SK-N-SH (cell line): ENCODE results near the gene APLN. TPM values are rescaled to one million over a fixed set of nuclear protein-coding genes. Genes with fewer than 3 reads are reported as not detected.

Experiments used
- CTCF ChIA-PET: fragments of 300-600, 350-600 bp; formaldehyde crosslinking; extraction: SDS; loops from one replicate; lab custom pipeline; 2021; lab: Yijun Ruan, JAX
- POLR2A ChIA-PET: fragments of 350-600 bp; sonication (Branson Sonifier 250); formaldehyde crosslinking; extraction: SDS; loops from one replicate; lab custom pipeline; 2020; ENCODE audit warnings: antibody characterized with exemption, inconsistent platforms; lab: Yijun Ruan, JAX
- DNase-seq: peaks from one replicate; pipeline ENCODE4 v3.0.0; 2012
- H2AFZ ChIP-seq: fragments of 200-600 bp; sonication (generic); 2 replicates; pipeline ENCODE4 v1.8.1; 2016; ENCODE audit warnings: antibody characterized with exemption, mild to moderate bottlenecking, low read depth
- H3F3A ChIP-seq: fragments of 200-600 bp; sonication (generic); replicated peaks from 2 replicates; pipeline ENCODE3; 2016; ENCODE audit warnings: antibody characterized with exemption, mild to moderate bottlenecking; ENCODE audit not compliant: insufficient read depth
- H3K27ac ChIP-seq, 2 experiments: fragments of 200-500 bp in 1 of 2; fragments of 200-600 bp in 1 of 2; sonication (Bioruptor generic) in 1 of 2; sonication (generic), shearing (Covaris generic) in 1 of 2; 2 replicates each; pipeline versions ENCODE4 v1.5.1 to v1.6.1; 2014 to 2016; ENCODE audit warnings: low read depth in 2 of 2, inconsistent platforms in 1 of 2, low read length in 1 of 2, mild to moderate bottlenecking in 1 of 2, mixed read lengths in 1 of 2
- H3K27me3 ChIP-seq: fragments of 200-600 bp; sonication (generic), shearing (Covaris generic); 2 replicates; pipeline ENCODE4 v1.6.1; 2016; ENCODE audit warnings: mixed run types; ENCODE audit not compliant: insufficient read depth
- H3K36me3 ChIP-seq, 2 experiments: fragments of 200-500 bp in 1 of 2; fragments of 200-600 bp in 1 of 2; sonication (Bioruptor generic) in 1 of 2; sonication (generic) in 1 of 2; replicated peaks in 1 of 2; 2 replicates each; pipeline versions ENCODE3 to v1.5.1; 2014 to 2016; ENCODE audit warnings: low read length in 1 of 2, mild to moderate bottlenecking in 1 of 2; ENCODE audit not compliant: insufficient read depth in 2 of 2, control insufficient read depth in 1 of 2
- H3K4me1 ChIP-seq, 2 experiments: fragments of 200-500 bp in 1 of 2; fragments of 200-600 bp in 1 of 2; sonication (Bioruptor generic) in 1 of 2; sonication (generic), shearing (Covaris generic) in 1 of 2; 2 replicates each; pipeline versions ENCODE4 v1.5.1 to v1.6.1; 2014 to 2016; ENCODE audit warnings: low read depth in 1 of 2, low read length in 1 of 2, mixed run types in 1 of 2; ENCODE audit not compliant: insufficient read depth in 2 of 2, control insufficient read depth in 1 of 2
- H3K4me2 ChIP-seq: fragments of 200-600 bp; sonication (generic), shearing (Covaris generic); 2 replicates; pipeline ENCODE4 v1.6.1; 2017; ENCODE audit warnings: mixed run types
- H3K4me3 ChIP-seq, 2 experiments: fragments of 200-500 bp in 1 of 2; fragments of 200-600 bp in 1 of 2; sonication (Bioruptor generic) in 1 of 2; sonication (generic), shearing (Covaris generic) in 1 of 2; 2 replicates each; pipeline versions ENCODE4 v1.5.1 to v1.8.1; 2014 to 2016; ENCODE audit warnings: low read depth in 2 of 2, inconsistent platforms in 1 of 2, low read length in 1 of 2, mild to moderate bottlenecking in 1 of 2, mixed read lengths in 1 of 2, moderate library complexity in 1 of 2
- H3K79me2 ChIP-seq: fragments of 200-600 bp; sonication (generic); 2 replicates; pipeline ENCODE4 v1.8.1; 2017; ENCODE audit warnings: mild to moderate bottlenecking; ENCODE audit not compliant: insufficient read depth
- H3K9ac ChIP-seq: fragments of 200-600 bp; sonication (generic); 2 replicates; pipeline ENCODE4 v1.6.1; 2017; ENCODE audit warnings: mixed run types
- H3K9me2 ChIP-seq: fragments of 200-600 bp; sonication (generic); 2 replicates; pipeline ENCODE4 v1.6.1; 2017; ENCODE audit warnings: mixed run types
- H3K9me3 ChIP-seq: fragments of 200-600 bp; sonication (generic); 2 replicates; pipeline ENCODE4 v1.6.1; 2017; ENCODE audit warnings: mixed run types, mild to moderate bottlenecking, moderate library complexity
- H4K20me1 ChIP-seq: fragments of 200-600 bp; sonication (generic); 2 replicates; pipeline ENCODE4 v1.6.1; 2017; ENCODE audit warnings: mild to moderate bottlenecking, mixed run types; ENCODE audit not compliant: insufficient read depth
- ELF1 ChIP-seq: IDR thresholded peaks from 2 replicates; pipeline ENCODE4 v1.4.0; 2012
- FOSL2 ChIP-seq: IDR thresholded peaks from 2 replicates; pipeline ENCODE4 v1.4.0; 2012; ENCODE audit warnings: low read depth, mild to moderate bottlenecking, moderate library complexity, borderline replicate concordance
- FOXJ3 ChIP-seq: sonication (generic); formaldehyde crosslinking; IDR thresholded peaks from 2 replicates; pipeline ENCODE4 v1.5.1; 2020; ENCODE audit warnings: mild to moderate bottlenecking, missing genetic modification reagents
- FOXM1 ChIP-seq: IDR thresholded peaks from 2 replicates; pipeline ENCODE4 v1.4.0; 2012; ENCODE audit warnings: low read depth, mild to moderate bottlenecking
- GABPA ChIP-seq: IDR thresholded peaks from 2 replicates; pipeline ENCODE4 v1.4.0; 2012; ENCODE audit warnings: low read depth, mild to moderate bottlenecking
- GATA2 ChIP-seq: sonication (generic); formaldehyde crosslinking; IDR thresholded peaks from 2 replicates; pipeline ENCODE4 v1.5.0; 2020; ENCODE audit warnings: mild to moderate bottlenecking, missing genetic modification reagents
- NRF1 ChIP-seq: IDR thresholded peaks from 2 replicates; pipeline ENCODE4 v1.6.1; 2012; ENCODE audit warnings: low read depth, mild to moderate bottlenecking, low read length
- POLR2AphosphoS5 ChIP-seq: IDR thresholded peaks from 2 replicates; pipeline ENCODE4 v1.6.1; 2012; ENCODE audit warnings: low read depth, low read length
- RFX5 ChIP-seq: IDR thresholded peaks from 2 replicates; pipeline ENCODE4 v1.6.1; 2012; ENCODE audit warnings: mild to moderate bottlenecking, improper control_type of control experiment, low read length
- SIN3A ChIP-seq: IDR thresholded peaks from 2 replicates; pipeline ENCODE4 v1.6.1; 2012; ENCODE audit warnings: low read depth, mild to moderate bottlenecking, low read length, moderate library complexity, borderline replicate concordance
- TEAD4 ChIP-seq: IDR thresholded peaks from 2 replicates; pipeline ENCODE4 v1.4.0; 2012; ENCODE audit warnings: mild to moderate bottlenecking, borderline replicate concordance; ENCODE audit not compliant: insufficient read depth
- WGBS: methylation state at CpG from one replicate; pipeline ENCODE4 v1.1.6; 2017; ENCODE audit warnings: low lambda C conversion rate; 5-methylcytosine and 5-hydroxymethylcytosine counted together
- polyA plus RNA-seq, 3 experiments: library from polyadenylated mRNA; depleted of rRNA; stranded (reverse); fragments of >200 nt; gene quantifications; 2 replicates each; pipeline ENCODE4 v1.2.3, GENCODE V29; 2012
- TF ChIP-seq, protein P1 (sequence below): fragments of 150-350 bp; IDR thresholded peaks from 2 replicates; pipeline ENCODE4 v1.6.1; 2016; ENCODE audit warnings: mild to moderate bottlenecking, low read depth, low read length
- TF ChIP-seq, protein P2 (sequence below): fragments of 200-600 bp; sonication (generic); IDR thresholded peaks from 2 replicates; pipeline ENCODE4 v1.6.1; 2017; ENCODE audit warnings: antibody characterized with exemption, mild to moderate bottlenecking, moderate library complexity
- TF ChIP-seq, protein P3 (sequence below): IDR thresholded peaks from 2 replicates; pipeline ENCODE4 v1.6.1; 2012; ENCODE audit warnings: mild to moderate bottlenecking, low read depth, low read length, moderate library complexity
- TF ChIP-seq, protein P4 (sequence below): IDR thresholded peaks from 2 replicates; pipeline ENCODE4 v1.4.0; 2012; ENCODE audit warnings: low read depth, borderline replicate concordance
- TF ChIP-seq, protein P5 (sequence below): IDR thresholded peaks from 2 replicates; pipeline ENCODE4 v1.4.0; 2012; ENCODE audit warnings: low read depth

The APLN gene
- polyA plus RNA-seq, 1 of the 3 experiments (the other 2 are of a cell fraction) = 0.82 TPM

DNA sequence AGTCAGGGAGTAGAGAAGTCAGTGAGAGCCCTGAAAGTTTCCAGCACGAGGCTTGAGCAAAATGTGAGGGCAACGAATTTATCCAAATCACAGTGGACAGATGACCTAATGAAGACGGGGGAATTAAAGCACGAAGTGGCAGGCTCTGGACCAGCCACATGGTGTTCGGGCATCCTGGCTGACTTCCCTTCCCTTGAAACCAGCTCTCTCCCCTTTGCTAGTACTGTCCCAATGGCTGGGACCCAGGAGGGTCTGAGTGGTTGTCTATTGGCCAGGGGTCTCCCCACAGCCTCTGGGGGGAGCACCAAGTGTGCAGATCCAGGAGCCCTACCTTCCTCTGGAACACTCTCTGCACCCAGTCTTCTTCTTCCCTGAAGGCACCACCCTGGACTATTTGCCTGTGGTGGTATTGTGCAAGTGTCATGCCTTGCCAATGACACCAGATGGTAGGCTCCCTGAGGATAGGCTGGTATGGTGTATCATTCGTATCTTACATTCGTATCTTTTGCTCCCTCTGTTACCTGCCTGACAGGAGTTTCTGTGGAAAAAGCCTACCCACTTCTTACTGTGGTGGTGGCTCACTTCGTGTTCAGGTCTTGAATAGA is 2.1 kb downstream of the APLN start:
- no peak for DNase-seq
- no peak overlapping the region for H3K4me2 ChIP-seq
- 64% methylated on average over 8 of the region's 8 CpGs for WGBS
- H2AFZ ChIP-seq = no peak overlapping the region
- H3K9me2 ChIP-seq = no peaks in the 10 kb centered on the region
- TF ChIP-seq NRF1 (no peak), FOSL2 (no peak), FOXJ3 (no peak), GATA2 (CRISPR knock-in tag) (no peak)
- TF ChIP-seq, protein P1, sequence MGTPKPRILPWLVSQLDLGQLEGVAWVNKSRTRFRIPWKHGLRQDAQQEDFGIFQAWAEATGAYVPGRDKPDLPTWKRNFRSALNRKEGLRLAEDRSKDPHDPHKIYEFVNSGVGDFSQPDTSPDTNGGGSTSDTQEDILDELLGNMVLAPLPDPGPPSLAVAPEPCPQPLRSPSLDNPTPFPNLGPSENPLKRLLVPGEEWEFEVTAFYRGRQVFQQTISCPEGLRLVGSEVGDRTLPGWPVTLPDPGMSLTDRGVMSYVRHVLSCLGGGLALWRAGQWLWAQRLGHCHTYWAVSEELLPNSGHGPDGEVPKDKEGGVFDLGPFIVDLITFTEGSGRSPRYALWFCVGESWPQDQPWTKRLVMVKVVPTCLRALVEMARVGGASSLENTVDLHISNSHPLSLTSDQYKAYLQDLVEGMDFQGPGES = no peak
- H3K9ac ChIP-seq = no peak overlapping the region
- no peak overlapping the region; a peak in 1 of 4 replicates for H3K27ac ChIP-seq
- no peaks in the 10 kb centered on the region for H3K36me3 ChIP-seq
- CTCF ChIA-PET = interaction anchor here (1.0 to 11.6 kb wide), 3 partner anchors 10 to 74 kb away, joined by 3 to 109 read pairs (median 22); no protein-coding TSS in a partner anchor
- H3F3A ChIP-seq = no peaks in the 10 kb centered on the region
- POLR2A ChIA-PET = no interaction called here
- H4K20me1 ChIP-seq = no peaks in the 10 kb centered on the region
- no peaks in the 10 kb centered on the region for H3K79me2 ChIP-seq
- peaks cover 60% of the 10 kb centered on the region for H3K27me3 ChIP-seq
- H3K4me1 ChIP-seq = peaks cover 0 to 52% of the 10 kb centered on the region in 2 experiments; a peak in 1 of 4 replicates
- H3K9me3 ChIP-seq = no peaks in the 10 kb centered on the region
- no peak overlapping the region for H3K4me3 ChIP-seq

DNA sequence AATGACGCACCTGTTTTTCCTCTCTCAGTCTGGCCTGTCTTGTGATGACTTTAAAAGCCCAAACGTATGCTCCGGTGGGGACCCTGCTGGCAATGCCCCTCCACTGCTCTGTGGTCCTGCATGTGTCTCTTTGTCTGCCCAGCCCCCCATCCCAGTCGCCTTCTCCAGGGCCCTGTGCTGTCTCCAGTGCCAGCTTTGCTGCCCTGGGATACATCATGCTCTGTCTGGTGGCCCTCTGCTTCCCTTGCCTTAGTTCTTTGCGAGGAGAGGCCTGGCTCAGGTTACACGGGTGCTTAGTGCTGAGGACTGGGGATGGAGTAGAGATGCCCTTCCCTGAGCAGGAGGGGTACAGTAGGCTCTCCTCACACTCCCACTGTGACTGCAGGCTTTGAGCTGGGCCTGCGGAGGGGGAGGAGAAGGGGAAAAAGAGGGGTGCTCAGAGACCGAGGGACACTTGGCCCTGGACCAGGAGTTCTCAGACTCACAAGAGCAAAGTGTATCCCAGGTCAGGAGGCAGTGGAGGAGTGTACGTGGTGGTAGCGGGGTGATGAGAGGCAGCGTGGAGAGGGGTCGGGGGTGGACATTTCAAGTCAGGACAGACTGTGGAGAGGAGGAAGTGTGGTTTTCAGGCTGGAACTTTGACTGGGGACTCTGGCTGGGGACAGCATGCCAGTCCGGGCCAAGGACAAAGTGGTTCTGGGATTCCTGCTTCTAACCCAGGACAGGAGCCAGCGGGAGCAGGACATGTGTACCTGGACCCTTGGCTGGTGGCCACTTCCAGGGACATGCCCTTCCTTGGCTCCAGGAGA is 2.8 kb downstream of the APLN start:
- ChIA-PET CTCF (interaction anchor here (0.9 to 11.6 kb wide), 3 partner anchors 13 to 409 kb away, joined by 3 to 109 read pairs (median 8); no protein-coding TSS in a partner anchor), POLR2A (no interaction called here)
- no peaks in the 10 kb centered on the region for H3K79me2 ChIP-seq
- H3K9me3 ChIP-seq = no peaks in the 10 kb centered on the region
- no peak overlapping the region for H3K9ac ChIP-seq
- H4K20me1 ChIP-seq = no peaks in the 10 kb centered on the region
- H3K4me1 ChIP-seq = peaks cover 0 to 55% of the 10 kb centered on the region in 2 experiments; a peak in 1 of 4 replicates
- no peak for DNase-seq
- H3K4me3 ChIP-seq = no peak overlapping the region
- H3K27ac ChIP-seq = peak overlapping the region in 1 of 2 experiments; percentile 45; a peak in 1 of 4 replicates
- no peaks in the 10 kb centered on the region for H3K36me3 ChIP-seq
- WGBS = 47% methylated on average over 13 of the region's 14 CpGs
- H3K4me2 ChIP-seq = no peak overlapping the region
- peaks cover 66% of the 10 kb centered on the region for H3K27me3 ChIP-seq
- H2AFZ ChIP-seq = no peak overlapping the region
- no peaks in the 10 kb centered on the region for H3K9me2 ChIP-seq
- no peaks in the 10 kb centered on the region for H3F3A ChIP-seq
- TF ChIP-seq, protein P2, sequence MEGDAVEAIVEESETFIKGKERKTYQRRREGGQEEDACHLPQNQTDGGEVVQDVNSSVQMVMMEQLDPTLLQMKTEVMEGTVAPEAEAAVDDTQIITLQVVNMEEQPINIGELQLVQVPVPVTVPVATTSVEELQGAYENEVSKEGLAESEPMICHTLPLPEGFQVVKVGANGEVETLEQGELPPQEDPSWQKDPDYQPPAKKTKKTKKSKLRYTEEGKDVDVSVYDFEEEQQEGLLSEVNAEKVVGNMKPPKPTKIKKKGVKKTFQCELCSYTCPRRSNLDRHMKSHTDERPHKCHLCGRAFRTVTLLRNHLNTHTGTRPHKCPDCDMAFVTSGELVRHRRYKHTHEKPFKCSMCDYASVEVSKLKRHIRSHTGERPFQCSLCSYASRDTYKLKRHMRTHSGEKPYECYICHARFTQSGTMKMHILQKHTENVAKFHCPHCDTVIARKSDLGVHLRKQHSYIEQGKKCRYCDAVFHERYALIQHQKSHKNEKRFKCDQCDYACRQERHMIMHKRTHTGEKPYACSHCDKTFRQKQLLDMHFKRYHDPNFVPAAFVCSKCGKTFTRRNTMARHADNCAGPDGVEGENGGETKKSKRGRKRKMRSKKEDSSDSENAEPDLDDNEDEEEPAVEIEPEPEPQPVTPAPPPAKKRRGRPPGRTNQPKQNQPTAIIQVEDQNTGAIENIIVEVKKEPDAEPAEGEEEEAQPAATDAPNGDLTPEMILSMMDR = no peak
- TF ChIP-seq FOXM1 (no peak), ELF1 (no peak), GABPA (no peak), SIN3A (no peak), NRF1 (no peak), TEAD4 (no peak), POLR2AphosphoS5 (no peak), RFX5 (no peak)
- TF ChIP-seq, protein P3, sequence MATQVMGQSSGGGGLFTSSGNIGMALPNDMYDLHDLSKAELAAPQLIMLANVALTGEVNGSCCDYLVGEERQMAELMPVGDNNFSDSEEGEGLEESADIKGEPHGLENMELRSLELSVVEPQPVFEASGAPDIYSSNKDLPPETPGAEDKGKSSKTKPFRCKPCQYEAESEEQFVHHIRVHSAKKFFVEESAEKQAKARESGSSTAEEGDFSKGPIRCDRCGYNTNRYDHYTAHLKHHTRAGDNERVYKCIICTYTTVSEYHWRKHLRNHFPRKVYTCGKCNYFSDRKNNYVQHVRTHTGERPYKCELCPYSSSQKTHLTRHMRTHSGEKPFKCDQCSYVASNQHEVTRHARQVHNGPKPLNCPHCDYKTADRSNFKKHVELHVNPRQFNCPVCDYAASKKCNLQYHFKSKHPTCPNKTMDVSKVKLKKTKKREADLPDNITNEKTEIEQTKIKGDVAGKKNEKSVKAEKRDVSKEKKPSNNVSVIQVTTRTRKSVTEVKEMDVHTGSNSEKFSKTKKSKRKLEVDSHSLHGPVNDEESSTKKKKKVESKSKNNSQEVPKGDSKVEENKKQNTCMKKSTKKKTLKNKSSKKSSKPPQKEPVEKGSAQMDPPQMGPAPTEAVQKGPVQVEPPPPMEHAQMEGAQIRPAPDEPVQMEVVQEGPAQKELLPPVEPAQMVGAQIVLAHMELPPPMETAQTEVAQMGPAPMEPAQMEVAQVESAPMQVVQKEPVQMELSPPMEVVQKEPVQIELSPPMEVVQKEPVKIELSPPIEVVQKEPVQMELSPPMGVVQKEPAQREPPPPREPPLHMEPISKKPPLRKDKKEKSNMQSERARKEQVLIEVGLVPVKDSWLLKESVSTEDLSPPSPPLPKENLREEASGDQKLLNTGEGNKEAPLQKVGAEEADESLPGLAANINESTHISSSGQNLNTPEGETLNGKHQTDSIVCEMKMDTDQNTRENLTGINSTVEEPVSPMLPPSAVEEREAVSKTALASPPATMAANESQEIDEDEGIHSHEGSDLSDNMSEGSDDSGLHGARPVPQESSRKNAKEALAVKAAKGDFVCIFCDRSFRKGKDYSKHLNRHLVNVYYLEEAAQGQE = no peak
- TF ChIP-seq, protein P4, sequence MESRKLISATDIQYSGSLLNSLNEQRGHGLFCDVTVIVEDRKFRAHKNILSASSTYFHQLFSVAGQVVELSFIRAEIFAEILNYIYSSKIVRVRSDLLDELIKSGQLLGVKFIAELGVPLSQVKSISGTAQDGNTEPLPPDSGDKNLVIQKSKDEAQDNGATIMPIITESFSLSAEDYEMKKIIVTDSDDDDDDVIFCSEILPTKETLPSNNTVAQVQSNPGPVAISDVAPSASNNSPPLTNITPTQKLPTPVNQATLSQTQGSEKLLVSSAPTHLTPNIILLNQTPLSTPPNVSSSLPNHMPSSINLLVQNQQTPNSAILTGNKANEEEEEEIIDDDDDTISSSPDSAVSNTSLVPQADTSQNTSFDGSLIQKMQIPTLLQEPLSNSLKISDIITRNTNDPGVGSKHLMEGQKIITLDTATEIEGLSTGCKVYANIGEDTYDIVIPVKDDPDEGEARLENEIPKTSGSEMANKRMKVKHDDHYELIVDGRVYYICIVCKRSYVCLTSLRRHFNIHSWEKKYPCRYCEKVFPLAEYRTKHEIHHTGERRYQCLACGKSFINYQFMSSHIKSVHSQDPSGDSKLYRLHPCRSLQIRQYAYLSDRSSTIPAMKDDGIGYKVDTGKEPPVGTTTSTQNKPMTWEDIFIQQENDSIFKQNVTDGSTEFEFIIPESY = no peak
- TF ChIP-seq, protein P5, sequence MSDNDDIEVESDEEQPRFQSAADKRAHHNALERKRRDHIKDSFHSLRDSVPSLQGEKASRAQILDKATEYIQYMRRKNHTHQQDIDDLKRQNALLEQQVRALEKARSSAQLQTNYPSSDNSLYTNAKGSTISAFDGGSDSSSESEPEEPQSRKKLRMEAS = no peak
